HL-60 (cell line): ENCODE data around the gene MRPS35.

Experiments used
- POLR2AphosphoS5 ChIP-seq: IDR thresholded peaks from 2 replicates; pipeline ENCODE4 v1.6.1; 2012; ENCODE audit warnings: low read depth
- TF ChIP-seq, protein P1 (sequence below): IDR thresholded peaks from one replicate; pipeline ENCODE4 v1.5.1; 2011; ENCODE audit warnings: low read length, control low read depth, inconsistent platforms; ENCODE audit not compliant: insufficient read depth

DNA sequence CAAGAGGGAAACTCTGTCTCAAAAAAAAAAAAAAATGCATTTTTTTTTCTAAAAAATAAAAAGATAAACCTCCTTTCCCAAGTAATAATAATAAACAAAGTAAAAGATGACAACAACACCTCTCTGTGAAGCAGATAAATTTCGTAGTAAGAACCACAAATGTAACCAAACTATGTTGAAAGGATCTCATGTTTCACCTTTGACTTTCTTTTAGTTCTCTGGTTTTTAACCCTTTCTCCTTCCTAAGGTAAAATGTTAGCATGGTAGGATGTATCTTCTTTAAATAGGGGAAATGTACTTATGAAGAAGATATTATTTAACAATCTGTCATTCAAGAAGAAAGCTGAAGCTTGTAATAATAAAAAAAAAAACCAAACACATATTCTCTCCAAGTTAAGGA is 67.6 kb downstream of the MRPS35 start:
- TF ChIP-seq, protein P1, sequence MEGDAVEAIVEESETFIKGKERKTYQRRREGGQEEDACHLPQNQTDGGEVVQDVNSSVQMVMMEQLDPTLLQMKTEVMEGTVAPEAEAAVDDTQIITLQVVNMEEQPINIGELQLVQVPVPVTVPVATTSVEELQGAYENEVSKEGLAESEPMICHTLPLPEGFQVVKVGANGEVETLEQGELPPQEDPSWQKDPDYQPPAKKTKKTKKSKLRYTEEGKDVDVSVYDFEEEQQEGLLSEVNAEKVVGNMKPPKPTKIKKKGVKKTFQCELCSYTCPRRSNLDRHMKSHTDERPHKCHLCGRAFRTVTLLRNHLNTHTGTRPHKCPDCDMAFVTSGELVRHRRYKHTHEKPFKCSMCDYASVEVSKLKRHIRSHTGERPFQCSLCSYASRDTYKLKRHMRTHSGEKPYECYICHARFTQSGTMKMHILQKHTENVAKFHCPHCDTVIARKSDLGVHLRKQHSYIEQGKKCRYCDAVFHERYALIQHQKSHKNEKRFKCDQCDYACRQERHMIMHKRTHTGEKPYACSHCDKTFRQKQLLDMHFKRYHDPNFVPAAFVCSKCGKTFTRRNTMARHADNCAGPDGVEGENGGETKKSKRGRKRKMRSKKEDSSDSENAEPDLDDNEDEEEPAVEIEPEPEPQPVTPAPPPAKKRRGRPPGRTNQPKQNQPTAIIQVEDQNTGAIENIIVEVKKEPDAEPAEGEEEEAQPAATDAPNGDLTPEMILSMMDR, result no peak
- TF ChIP-seq POLR2AphosphoS5, result no peak
